Measurements from ENCODE around the gene MOB1A. TPM values are rescaled to one million over a fixed set of nuclear protein-coding genes. Genes with fewer than 3 reads are reported as not detected.

Gene MOB1A
- total and polyA plus RNA-seq, 10 of the 15 experiments (the other 5 are each of a cell fraction or from before 2014, with no cell fraction given) = 41.2 to 232 (median 172) TPM

DNA sequence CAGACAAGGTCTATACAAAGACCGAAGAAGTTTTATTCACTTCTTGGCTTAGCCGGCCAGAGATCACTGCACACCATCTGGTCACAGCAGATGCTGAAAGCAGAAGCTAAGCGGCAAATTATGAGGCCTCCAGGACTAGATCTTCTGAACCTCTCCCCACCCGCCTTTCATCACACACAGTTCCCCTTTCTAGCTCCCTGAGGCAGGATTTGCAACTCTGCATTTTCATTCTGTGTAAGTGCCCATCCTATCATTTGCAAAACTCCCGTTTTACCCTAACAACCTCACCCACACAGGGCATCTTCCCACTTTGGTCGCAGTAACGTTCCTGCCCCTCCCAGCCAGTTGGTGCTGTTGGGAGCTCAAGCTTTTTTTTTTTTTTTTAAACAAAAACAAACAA is 3.1 kb upstream of the MOB1A start (continued):
- TF ChIP-seq, protein P1, sequence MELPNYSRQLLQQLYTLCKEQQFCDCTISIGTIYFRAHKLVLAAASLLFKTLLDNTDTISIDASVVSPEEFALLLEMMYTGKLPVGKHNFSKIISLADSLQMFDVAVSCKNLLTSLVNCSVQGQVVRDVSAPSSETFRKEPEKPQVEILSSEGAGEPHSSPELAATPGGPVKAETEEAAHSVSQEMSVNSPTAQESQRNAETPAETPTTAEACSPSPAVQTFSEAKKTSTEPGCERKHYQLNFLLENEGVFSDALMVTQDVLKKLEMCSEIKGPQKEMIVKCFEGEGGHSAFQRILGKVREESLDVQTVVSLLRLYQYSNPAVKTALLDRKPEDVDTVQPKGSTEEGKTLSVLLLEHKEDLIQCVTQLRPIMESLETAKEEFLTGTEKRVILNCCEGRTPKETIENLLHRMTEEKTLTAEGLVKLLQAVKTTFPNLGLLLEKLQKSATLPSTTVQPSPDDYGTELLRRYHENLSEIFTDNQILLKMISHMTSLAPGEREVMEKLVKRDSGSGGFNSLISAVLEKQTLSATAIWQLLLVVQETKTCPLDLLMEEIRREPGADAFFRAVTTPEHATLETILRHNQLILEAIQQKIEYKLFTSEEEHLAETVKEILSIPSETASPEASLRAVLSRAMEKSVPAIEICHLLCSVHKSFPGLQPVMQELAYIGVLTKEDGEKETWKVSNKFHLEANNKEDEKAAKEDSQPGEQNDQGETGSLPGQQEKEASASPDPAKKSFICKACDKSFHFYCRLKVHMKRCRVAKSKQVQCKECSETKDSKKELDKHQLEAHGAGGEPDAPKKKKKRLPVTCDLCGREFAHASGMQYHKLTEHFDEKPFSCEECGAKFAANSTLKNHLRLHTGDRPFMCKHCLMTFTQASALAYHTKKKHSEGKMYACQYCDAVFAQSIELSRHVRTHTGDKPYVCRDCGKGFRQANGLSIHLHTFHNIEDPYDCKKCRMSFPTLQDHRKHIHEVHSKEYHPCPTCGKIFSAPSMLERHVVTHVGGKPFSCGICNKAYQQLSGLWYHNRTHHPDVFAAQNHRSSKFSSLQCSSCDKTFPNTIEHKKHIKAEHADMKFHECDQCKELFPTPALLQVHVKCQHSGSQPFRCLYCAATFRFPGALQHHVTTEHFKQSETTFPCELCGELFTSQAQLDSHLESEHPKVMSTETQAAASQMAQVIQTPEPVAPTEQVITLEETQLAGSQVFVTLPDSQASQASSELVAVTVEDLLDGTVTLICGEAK (IDR thresholded peaks at IDR 0.05; ENCODE audit: borderline replicate concordance) = 0 out of 2 replicates have a peak, but pooled peaks have one; percentile 32
- TF ChIP-seq, protein P2, sequence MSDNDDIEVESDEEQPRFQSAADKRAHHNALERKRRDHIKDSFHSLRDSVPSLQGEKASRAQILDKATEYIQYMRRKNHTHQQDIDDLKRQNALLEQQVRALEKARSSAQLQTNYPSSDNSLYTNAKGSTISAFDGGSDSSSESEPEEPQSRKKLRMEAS (IDR thresholded peaks at IDR 0.05; ENCODE audit: low read depth, low read length) = no peak; the same call in 1 of the 2 replicates
- TF ChIP-seq, protein P3, sequence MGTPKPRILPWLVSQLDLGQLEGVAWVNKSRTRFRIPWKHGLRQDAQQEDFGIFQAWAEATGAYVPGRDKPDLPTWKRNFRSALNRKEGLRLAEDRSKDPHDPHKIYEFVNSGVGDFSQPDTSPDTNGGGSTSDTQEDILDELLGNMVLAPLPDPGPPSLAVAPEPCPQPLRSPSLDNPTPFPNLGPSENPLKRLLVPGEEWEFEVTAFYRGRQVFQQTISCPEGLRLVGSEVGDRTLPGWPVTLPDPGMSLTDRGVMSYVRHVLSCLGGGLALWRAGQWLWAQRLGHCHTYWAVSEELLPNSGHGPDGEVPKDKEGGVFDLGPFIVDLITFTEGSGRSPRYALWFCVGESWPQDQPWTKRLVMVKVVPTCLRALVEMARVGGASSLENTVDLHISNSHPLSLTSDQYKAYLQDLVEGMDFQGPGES (IDR thresholded peaks at IDR 0.05) = no peak
- peak in 1 of 2 experiments; percentile 29; a peak in 1 of 4 replicates for TF ChIP-seq ETV6 (conservative IDR thresholded peaks at IDR 0.05 in 1 of 2, IDR thresholded peaks at IDR 0.05 in 1 of 2; ENCODE audit: borderline replicate concordance in 1 of 2, low read depth in 1 of 2)
- peak; percentile 59; the same call in 1 of the 2 replicates for TF ChIP-seq MEF2A (IDR thresholded peaks at IDR 0.05; ENCODE audit: insufficient read depth, low read depth, low read length)
- no peak for TF ChIP-seq ZNF207 (IDR thresholded peaks at IDR 0.05; ENCODE audit: borderline replicate concordance)
- TF ChIP-seq ZNF622 (IDR thresholded peaks at IDR 0.05) = no peak
- TF ChIP-seq CEBPB (IDR thresholded peaks at IDR 0.05; ENCODE audit: borderline replicate concordance in 1 of 2, low read depth in 2 of 2, low read length in 2 of 2) = no peak
- no peak for TF ChIP-seq LARP7 (IDR thresholded peaks at IDR 0.05)
- TF ChIP-seq NFYA (IDR thresholded peaks at IDR 0.05; ENCODE audit: borderline replicate concordance, low read depth, low read length) = no peak
- no peak for TF ChIP-seq ZBED1 (IDR thresholded peaks at IDR 0.05; ENCODE audit: borderline replicate concordance)
- 0 out of 2 replicates have a peak, but pooled peaks have one; percentile 14 for TF ChIP-seq YY1 (IDR thresholded peaks at IDR 0.05; ENCODE audit: low read depth, low read length)
- TF ChIP-seq EZH2 (IDR thresholded peaks at IDR 0.05; ENCODE audit: borderline replicate concordance, control insufficient read depth, low read depth, low read length) = no peak
- TF ChIP-seq NBN (IDR thresholded peaks at IDR 0.05) = peak; percentile 94
- TF ChIP-seq TCF3 (IDR thresholded peaks at IDR 0.05; ENCODE audit: borderline replicate concordance, insufficient read depth, low read depth, low read length) = 0 out of 2 replicates have a peak, but pooled peaks have one; percentile 39
- TF ChIP-seq, protein P4, sequence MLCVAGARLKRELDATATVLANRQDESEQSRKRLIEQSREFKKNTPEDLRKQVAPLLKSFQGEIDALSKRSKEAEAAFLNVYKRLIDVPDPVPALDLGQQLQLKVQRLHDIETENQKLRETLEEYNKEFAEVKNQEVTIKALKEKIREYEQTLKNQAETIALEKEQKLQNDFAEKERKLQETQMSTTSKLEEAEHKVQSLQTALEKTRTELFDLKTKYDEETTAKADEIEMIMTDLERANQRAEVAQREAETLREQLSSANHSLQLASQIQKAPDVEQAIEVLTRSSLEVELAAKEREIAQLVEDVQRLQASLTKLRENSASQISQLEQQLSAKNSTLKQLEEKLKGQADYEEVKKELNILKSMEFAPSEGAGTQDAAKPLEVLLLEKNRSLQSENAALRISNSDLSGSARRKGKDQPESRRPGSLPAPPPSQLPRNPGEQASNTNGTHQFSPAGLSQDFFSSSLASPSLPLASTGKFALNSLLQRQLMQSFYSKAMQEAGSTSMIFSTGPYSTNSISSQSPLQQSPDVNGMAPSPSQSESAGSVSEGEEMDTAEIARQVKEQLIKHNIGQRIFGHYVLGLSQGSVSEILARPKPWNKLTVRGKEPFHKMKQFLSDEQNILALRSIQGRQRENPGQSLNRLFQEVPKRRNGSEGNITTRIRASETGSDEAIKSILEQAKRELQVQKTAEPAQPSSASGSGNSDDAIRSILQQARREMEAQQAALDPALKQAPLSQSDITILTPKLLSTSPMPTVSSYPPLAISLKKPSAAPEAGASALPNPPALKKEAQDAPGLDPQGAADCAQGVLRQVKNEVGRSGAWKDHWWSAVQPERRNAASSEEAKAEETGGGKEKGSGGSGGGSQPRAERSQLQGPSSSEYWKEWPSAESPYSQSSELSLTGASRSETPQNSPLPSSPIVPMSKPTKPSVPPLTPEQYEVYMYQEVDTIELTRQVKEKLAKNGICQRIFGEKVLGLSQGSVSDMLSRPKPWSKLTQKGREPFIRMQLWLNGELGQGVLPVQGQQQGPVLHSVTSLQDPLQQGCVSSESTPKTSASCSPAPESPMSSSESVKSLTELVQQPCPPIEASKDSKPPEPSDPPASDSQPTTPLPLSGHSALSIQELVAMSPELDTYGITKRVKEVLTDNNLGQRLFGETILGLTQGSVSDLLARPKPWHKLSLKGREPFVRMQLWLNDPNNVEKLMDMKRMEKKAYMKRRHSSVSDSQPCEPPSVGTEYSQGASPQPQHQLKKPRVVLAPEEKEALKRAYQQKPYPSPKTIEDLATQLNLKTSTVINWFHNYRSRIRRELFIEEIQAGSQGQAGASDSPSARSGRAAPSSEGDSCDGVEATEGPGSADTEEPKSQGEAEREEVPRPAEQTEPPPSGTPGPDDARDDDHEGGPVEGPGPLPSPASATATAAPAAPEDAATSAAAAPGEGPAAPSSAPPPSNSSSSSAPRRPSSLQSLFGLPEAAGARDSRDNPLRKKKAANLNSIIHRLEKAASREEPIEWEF (IDR thresholded peaks at IDR 0.05; ENCODE audit: insufficient replicate concordance, low read depth, low read length) = no peak
- TF ChIP-seq GABPA (IDR thresholded peaks at IDR 0.05; ENCODE audit: low read depth) = no peak

All from GM12878 (cell line).